Measurements from ENCODE around the gene GMCL2. TPM values are rescaled to one million over a fixed set of nuclear protein-coding genes. Genes with fewer than 3 reads are reported as not detected.
"Not testable (repeated sequence)": the region's sequence is repeated elsewhere in the genome, so short reads cannot be mapped to it uniquely, and the experiment has no call there.

Gene GMCL2
- total RNA-seq, 1 donor from 2014 or later, result not detected

DNA sequence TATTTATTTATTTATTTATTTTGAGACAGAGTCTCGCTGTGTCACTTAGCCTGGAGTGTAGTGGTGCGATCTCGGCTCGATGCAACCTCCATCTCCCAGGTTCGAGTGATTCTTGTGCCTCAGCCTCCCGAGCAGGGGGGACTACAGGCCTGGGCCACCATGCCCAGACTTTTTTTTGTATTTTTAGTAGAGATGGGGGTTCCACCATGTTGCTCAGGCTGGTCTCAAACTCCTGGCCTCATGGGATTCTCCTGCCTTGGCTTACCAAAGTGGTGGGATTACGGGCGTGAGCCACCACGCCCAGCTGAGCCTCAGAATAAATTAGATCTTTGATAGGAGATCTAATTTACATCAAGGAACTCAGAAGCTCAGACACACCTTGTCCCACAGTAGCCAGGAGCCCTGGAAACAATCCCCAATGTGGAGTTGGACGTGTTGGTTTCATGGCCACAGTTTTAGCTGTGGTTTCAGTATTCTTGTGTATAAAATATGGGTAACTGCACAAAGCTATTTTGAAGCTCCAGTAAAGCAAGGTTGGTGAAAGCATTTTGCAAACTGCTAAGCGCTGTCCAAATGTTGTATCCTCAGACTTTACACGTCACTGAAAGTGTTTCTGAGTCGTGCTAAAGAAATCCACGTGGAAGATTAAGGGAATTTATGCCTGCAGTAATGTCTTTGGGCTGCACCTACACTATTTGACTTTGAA lies 14.2 kb upstream of the GMCL2 start:
- Mint-ChIP-seq H3K9me3 (no peaks in the 10 kb centered on the region), H3K27me3 (peaks cover 3% of the 10 kb centered on the region), H3K4me1 (ENCODE audit: unreplicated experiment) (peaks cover 7% of the 10 kb centered on the region), H3K27ac (no peak overlapping the region), H3K4me3 (peak overlapping the region; percentile 36), H3K36me3 (peaks cover 11% of the 10 kb centered on the region)
- TF ChIP-seq CTCF (conservative IDR thresholded peaks at IDR 0.05), result no peak
- no peak for DNase-seq (ENCODE audit: extremely low spot score, unreplicated experiment)

- Mint-ChIP-seq H3K9me3 (no peaks in the 10 kb centered on the region), H3K27me3 (peaks cover 7% of the 10 kb centered on the region), H3K36me3 (peaks cover 4% of the 10 kb centered on the region), H3K4me1 (ENCODE audit: unreplicated experiment) (no peaks in the 10 kb centered on the region), H3K4me3 (no peak overlapping the region), H3K27ac (peak overlapping the region; percentile 1)
- DNase-seq (ENCODE audit: extremely low spot score, unreplicated experiment), result no peak
- TF ChIP-seq CTCF (conservative IDR thresholded peaks at IDR 0.05), result no peak
Observed at GRCh38 chr5:178199581-178200434, 12.6 kb upstream of the GMCL2 start.

- Mint-ChIP-seq H3K27ac (no peak overlapping the region), H3K4me3 (no peak overlapping the region), H3K9me3 (no peaks in the 10 kb centered on the region), H3K36me3 (no peaks in the 10 kb centered on the region), H3K4me1 (ENCODE audit: unreplicated experiment) (no peaks in the 10 kb centered on the region), H3K27me3 (peaks cover 8% of the 10 kb centered on the region)
- DNase-seq (ENCODE audit: extremely low spot score, unreplicated experiment), result no peak
- no peak for TF ChIP-seq CTCF (conservative IDR thresholded peaks at IDR 0.05)
Observed at GRCh38 chr5:178198706-178199105, 11.5 kb upstream of the GMCL2 start.

- H3K27ac Mint-ChIP-seq; H3K4me1 Mint-ChIP-seq (ENCODE audit: unreplicated experiment); H3K36me3 Mint-ChIP-seq; DNase-seq (ENCODE audit: extremely low spot score, unreplicated experiment); H3K9me3 Mint-ChIP-seq; H3K4me3 Mint-ChIP-seq: not testable (repeated sequence)
- peaks cover 12% of the 10 kb centered on the region for H3K27me3 Mint-ChIP-seq
Observed at GRCh38 chr5:178198151-178198550, 11.0 kb upstream of the GMCL2 start.

- no peak overlapping the region for H3K4me3 Mint-ChIP-seq
- no peak overlapping the region for H3K27ac Mint-ChIP-seq
- H3K9me3 Mint-ChIP-seq, result no peaks in the 10 kb centered on the region
- H3K36me3 Mint-ChIP-seq, result no peaks in the 10 kb centered on the region
- peaks cover 13% of the 10 kb centered on the region for H3K27me3 Mint-ChIP-seq
- H3K4me1 Mint-ChIP-seq (ENCODE audit: unreplicated experiment), result peaks cover 4% of the 10 kb centered on the region
- peak; percentile 63 for TF ChIP-seq CTCF (conservative IDR thresholded peaks at IDR 0.05)
- DNase-seq (ENCODE audit: extremely low spot score, unreplicated experiment), result no peak
Observed at GRCh38 chr5:178196986-178197385, 9.8 kb upstream of the GMCL2 start.

DNA sequence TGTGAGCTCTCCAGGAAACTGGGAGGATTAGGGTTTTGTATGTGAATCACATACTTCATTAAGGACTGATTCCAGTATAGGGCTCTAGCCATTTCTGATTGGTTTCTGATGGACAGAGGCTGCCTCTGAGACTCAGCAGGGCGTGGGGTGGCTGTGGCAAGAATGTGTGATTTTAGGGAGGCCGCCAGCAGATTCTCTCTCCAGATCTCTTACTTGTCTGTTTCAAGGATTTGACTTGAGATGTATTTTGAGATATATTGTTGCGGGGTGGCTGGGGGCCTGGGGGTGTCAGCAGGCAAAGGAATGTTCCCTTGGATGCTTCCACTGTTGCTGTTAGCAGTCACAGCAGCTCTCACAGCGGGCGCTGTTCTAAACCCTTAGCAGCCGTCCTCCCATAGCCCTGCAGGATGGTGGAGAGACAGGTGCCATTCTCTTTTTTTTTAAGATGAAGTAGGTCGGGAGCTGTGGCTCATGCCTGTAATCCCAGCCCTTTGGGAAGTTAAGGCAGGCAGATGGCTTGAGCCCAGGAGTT lies 9.2 kb upstream of the GMCL2 start:
- no peak overlapping the region for H3K4me3 Mint-ChIP-seq
- no peak for TF ChIP-seq CTCF (conservative IDR thresholded peaks at IDR 0.05)
- H3K27me3 Mint-ChIP-seq, result peaks cover 13% of the 10 kb centered on the region
- no peaks in the 10 kb centered on the region for H3K9me3 Mint-ChIP-seq
- H3K36me3 Mint-ChIP-seq, result no peaks in the 10 kb centered on the region
- no peak for DNase-seq (ENCODE audit: extremely low spot score, unreplicated experiment)
- H3K27ac Mint-ChIP-seq, result no peak overlapping the region
- H3K4me1 Mint-ChIP-seq (ENCODE audit: unreplicated experiment), result peaks cover 4% of the 10 kb centered on the region
